HG03045 (cell line): ENCODE data around the gene KIF21A.

Experiments
- ATAC-seq: cut with Tn5 transposase; IDR thresholded peaks from one replicate; pipeline ENCODE4 v1.9.1; 2021; ENCODE audit warnings: mild to moderate bottlenecking, moderate library complexity; ENCODE audit not compliant: unreplicated experiment

Gene KIF21A

DNA sequence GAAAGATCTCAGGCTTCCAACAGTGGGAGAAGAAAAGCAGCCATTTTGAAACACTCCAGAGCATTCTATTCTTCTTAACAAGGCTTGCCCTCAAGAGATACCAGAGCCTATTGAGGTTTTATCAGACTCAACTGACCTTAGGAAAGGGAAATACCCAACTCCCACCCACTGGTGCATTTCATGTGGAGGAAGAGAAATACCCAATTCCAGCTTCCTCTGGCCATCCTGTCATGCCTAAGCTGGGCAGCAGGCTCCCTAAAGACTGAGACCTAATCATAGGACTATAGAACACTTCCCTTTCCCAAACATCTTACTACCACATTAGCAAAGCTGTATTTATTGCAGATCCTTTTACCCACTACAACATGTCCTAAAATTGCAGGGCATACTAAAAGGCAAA lies 164.5 kb downstream of the KIF21A start:
- no peak for ATAC-seq

DNA sequence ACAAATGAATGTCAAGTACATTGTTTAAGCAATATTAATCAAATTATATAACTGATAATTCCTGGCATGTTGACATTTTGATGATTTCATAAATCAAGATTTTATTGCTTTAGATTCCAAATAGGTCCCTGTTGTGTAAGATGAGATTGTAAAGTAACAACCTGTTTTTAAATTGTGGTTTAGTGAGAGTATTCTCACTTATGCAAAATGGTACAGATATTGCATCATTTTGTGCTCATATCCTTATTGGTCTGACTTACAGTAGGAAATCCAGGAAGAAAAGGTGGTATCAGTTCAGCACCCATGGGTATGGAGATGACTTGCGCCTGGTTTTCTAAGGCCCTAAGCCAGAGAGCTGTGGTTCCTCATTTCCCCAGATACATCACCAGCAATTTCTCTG lies 165.5 kb downstream of the KIF21A start:
- ATAC-seq = peak; percentile 58

- ATAC-seq = no peak
Observed at GRCh38 chr12:39275846-39276245, 167.1 kb downstream of the KIF21A start.

DNA sequence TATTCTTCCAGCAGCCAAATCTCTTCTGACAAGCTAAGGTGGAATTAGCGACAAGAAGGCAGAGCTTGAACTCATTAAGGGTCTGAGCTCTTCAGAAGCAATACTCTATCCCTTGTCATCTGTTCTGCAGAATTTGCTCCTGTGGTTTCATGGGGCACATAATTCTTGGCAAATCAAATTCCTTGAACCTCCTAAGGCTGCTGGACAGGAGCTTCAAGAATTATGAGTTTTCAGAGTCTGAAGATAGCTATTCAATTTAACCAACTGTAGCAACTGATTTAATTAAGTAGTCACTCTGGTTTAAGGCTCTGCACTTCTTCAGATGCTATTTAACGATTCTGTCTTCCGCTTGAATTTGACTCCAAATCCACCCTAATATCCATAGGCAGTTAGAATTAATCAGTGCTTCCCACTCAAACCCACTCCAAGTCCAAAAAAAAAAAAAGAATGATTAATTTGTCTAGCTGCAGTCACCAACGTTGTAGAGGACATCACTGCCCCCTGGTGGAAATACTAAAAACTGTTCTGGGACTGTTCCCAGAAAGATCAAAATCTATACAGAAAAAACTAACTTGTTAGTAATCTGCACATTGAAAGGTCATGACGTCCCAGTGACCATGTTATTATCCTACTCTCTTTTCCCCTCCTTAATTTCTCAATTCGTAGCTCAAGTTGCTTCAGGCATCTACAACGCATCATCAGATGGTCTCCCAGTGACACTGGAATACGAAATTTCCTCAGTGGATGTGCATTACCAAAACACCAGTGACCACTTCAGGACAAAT lies 169.9 kb downstream of the KIF21A start:
- ATAC-seq = no peak

DNA sequence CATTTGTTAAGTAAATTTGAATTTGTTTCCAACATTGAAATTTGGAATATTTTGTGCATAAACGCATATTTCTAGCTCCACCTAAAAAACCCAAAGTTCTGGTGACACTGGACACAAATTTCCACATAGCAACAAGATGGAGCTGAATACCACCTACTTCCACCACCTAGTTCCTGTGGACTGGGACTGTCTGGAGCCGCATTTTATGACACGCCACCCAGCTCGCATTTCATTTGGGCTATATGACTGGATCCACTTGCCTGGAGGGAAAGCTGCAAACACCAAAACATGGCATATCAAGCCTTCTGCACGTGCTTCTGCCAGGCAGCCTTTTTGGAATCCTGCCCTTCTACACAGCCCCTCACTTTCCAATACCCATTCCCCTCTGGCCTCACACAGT lies 173.4 kb downstream of the KIF21A start:
- ATAC-seq = no peak

DNA sequence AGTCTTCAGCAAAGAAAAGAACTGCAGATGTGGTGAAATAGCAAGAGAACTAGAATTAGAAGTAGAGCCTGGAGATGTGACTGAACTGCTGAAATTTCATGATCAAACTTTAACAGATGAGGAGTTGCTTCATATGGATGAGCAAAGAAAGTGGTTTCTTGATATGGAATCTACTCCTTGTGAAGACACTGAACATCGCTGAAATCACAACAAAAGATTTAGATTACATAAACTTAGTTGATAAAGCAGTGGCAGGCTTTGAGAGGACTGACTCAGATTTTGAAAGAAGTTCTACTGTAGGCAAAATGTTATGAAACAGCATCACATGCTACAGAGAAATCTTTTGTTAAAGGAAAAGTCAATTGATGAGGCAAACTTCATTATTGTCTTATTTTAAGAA lies 175.0 kb downstream of the KIF21A start:
- ATAC-seq = no peak

GRCh38 chr12:39252628-39253027 lies 190.3 kb downstream of the KIF21A start:
- ATAC-seq = no peak
